ENCODE results near the gene XRCC1.
"Not testable (repeated sequence)": the region's sequence is repeated elsewhere in the genome, so short reads cannot be mapped to it uniquely, and the experiment has no call there.

XRCC1 gene

DNA sequence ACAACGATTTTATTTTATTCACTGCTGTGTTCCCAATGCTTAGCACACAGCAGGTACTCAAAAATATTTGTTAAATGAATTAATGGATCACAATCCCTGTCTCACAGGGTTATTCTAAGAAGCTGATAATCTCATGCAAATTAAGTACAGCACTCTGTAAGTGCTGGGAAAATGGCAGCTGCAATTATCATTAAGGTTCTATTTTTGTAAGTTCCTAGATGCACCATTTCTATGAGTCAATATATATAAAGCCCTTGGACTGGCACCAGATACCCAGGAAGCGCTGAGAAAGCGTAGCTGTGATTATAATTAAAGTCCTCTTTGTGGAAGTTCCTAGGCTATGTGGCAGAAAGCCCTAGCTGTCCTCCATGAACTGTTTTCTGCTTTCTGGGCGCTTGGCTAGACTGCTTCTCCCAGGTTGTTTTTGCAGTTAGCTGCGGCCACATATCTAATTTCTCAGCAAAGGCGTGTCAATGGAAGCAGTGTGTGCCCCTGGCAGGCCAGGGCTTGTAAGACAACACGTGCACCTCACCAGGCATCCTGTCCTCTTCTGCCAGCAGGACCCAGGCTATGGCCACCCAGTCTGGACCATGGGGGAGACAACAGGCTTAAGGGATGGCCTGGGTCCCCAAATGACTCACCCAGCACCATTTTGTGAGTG, 31.4 kb upstream of the XRCC1 start:
- TF ChIP-seq SPI1 (IDR thresholded peaks at IDR 0.05; ENCODE audit: borderline replicate concordance, low read depth) (no peak), GABPA (IDR thresholded peaks at IDR 0.05; ENCODE audit: low read depth) (no peak), POLR2AphosphoS5 (IDR thresholded peaks at IDR 0.05; ENCODE audit: low read depth) (no peak)
- TF ChIP-seq, protein P1, sequence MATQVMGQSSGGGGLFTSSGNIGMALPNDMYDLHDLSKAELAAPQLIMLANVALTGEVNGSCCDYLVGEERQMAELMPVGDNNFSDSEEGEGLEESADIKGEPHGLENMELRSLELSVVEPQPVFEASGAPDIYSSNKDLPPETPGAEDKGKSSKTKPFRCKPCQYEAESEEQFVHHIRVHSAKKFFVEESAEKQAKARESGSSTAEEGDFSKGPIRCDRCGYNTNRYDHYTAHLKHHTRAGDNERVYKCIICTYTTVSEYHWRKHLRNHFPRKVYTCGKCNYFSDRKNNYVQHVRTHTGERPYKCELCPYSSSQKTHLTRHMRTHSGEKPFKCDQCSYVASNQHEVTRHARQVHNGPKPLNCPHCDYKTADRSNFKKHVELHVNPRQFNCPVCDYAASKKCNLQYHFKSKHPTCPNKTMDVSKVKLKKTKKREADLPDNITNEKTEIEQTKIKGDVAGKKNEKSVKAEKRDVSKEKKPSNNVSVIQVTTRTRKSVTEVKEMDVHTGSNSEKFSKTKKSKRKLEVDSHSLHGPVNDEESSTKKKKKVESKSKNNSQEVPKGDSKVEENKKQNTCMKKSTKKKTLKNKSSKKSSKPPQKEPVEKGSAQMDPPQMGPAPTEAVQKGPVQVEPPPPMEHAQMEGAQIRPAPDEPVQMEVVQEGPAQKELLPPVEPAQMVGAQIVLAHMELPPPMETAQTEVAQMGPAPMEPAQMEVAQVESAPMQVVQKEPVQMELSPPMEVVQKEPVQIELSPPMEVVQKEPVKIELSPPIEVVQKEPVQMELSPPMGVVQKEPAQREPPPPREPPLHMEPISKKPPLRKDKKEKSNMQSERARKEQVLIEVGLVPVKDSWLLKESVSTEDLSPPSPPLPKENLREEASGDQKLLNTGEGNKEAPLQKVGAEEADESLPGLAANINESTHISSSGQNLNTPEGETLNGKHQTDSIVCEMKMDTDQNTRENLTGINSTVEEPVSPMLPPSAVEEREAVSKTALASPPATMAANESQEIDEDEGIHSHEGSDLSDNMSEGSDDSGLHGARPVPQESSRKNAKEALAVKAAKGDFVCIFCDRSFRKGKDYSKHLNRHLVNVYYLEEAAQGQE (IDR thresholded peaks at IDR 0.05; ENCODE audit: insufficient replicate concordance, low read depth) = no peak
- TF ChIP-seq, protein P2, sequence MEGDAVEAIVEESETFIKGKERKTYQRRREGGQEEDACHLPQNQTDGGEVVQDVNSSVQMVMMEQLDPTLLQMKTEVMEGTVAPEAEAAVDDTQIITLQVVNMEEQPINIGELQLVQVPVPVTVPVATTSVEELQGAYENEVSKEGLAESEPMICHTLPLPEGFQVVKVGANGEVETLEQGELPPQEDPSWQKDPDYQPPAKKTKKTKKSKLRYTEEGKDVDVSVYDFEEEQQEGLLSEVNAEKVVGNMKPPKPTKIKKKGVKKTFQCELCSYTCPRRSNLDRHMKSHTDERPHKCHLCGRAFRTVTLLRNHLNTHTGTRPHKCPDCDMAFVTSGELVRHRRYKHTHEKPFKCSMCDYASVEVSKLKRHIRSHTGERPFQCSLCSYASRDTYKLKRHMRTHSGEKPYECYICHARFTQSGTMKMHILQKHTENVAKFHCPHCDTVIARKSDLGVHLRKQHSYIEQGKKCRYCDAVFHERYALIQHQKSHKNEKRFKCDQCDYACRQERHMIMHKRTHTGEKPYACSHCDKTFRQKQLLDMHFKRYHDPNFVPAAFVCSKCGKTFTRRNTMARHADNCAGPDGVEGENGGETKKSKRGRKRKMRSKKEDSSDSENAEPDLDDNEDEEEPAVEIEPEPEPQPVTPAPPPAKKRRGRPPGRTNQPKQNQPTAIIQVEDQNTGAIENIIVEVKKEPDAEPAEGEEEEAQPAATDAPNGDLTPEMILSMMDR (IDR thresholded peaks at IDR 0.05; ENCODE audit: insufficient read depth, low read length) = no peak
- DNase-seq (ENCODE audit: low read depth in 1 of 2, low spot score in 1 of 2) = no peak
- Histone ChIP-seq H3K4me3 (replicated peaks; ENCODE audit: insufficient read depth, low read length) (no peak overlapping the region), H3K27me3 (ENCODE audit: insufficient read depth, poor library complexity, severe bottlenecking) (no peaks in the 10 kb centered on the region), H3K27ac (replicated peaks) (no peak overlapping the region)

DNA sequence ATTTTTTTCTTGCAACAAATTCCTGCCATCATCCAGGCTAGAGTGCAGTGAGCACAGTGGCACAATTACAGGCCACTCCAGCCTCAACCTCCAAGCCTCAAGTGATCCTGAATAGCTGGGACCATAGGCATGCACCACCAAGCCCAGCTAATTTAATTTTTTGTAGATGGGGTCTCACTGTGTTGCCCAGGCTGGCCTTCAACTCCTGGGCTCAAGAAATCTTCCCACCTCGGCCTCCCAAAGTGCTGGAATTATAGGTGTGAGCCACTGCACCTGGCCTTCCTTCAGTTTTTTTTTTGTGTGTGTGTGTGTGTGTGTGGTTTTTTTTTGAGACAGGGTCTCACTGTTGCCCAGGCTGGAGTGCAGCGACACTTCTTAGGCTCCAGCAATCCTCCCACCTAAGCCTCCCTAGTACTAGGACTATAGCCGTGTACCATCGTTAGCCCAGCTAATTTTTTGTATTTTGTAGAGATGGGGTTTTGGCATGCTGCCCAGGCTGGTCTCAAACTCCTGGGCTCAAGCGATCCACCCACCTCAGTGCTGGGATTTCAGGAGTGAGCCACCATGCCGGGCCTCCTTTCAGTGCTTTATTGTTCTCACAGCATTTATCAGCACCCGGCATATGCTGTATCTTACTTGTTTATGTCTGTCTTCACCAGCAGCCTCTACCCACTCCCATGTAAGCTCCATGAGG, 30.7 kb upstream of the XRCC1 start:
- H3K27me3 ChIP-seq (ENCODE audit: insufficient read depth, poor library complexity, severe bottlenecking) = no peaks in the 10 kb centered on the region
- H3K4me3 ChIP-seq (replicated peaks; ENCODE audit: insufficient read depth, low read length) = no peak overlapping the region
- no peak for TF ChIP-seq POLR2AphosphoS5 (IDR thresholded peaks at IDR 0.05; ENCODE audit: low read depth)
- TF ChIP-seq, protein P1 (IDR thresholded peaks at IDR 0.05; ENCODE audit: insufficient replicate concordance, low read depth) = no peak
- TF ChIP-seq, protein P2 (IDR thresholded peaks at IDR 0.05; ENCODE audit: insufficient read depth, low read length) = no peak
- no peak for TF ChIP-seq GABPA (IDR thresholded peaks at IDR 0.05; ENCODE audit: low read depth)
- no peak for TF ChIP-seq SPI1 (IDR thresholded peaks at IDR 0.05; ENCODE audit: borderline replicate concordance, low read depth)
- no peak overlapping the region for H3K27ac ChIP-seq (replicated peaks)
- DNase-seq (ENCODE audit: low read depth in 1 of 2, low spot score in 1 of 2) = no peak

DNA sequence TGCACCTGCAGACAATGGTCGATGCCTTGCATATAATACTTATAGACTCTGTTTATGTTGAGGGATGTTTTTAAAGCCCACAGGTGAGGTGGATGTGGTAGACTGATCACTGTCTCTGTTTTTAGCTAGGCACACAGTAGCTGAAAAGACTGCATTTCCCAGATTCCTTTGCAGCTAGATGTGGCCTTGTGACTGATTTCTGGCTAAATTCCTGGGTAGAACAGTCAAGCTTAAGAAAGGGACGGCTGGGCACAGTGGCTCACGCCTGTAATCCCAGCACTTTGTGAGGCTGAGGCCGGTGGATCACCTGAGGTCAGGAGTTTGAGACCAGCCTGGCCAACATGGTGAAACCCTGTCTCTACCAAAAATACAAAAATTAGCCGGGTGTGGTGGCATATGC, 25.0 kb upstream of the XRCC1 start:
- H3K27me3 ChIP-seq (ENCODE audit: insufficient read depth, poor library complexity, severe bottlenecking); DNase-seq (ENCODE audit: low read depth in 1 of 2, low spot score in 1 of 2); H3K27ac ChIP-seq (replicated peaks); H3K4me3 ChIP-seq (replicated peaks; ENCODE audit: insufficient read depth, low read length): not testable (repeated sequence)

DNA sequence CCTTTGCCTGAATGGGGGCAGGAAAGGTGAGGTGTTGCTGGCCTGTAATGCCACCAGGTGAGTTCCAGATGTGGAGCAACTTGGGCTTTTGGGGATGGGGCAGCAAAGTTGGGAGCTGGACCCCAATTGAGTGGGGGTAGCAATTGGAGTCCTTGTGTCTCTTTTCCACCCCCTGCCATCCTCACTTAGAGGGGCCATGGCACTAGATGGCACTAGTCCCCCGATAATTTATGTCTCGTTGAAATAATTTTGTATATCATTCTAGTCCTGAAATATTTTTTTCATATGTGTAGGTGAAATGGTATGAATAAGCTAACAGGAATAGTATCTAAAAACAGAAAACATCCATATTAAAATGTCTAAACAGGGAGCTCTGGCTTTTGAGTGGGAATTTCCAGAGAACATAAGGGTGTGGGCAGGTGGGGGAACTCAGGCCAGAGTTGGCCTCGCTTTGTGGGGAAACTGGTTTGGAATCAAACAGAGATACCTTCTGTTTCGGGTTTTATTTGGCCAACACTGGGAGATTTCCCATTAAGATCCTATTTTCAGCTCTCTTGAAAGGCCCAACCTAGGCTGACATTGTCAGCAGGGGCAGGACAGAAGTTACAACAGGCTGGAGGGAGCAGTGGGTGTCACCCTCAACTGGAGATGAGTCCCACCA, 24.4 kb upstream of the XRCC1 start:
- H3K27ac ChIP-seq (replicated peaks) = no peak overlapping the region
- H3K27me3 ChIP-seq (ENCODE audit: insufficient read depth, poor library complexity, severe bottlenecking) = no peaks in the 10 kb centered on the region
- H3K4me3 ChIP-seq (replicated peaks; ENCODE audit: insufficient read depth, low read length) = no peak overlapping the region
- TF ChIP-seq GABPA (IDR thresholded peaks at IDR 0.05; ENCODE audit: low read depth) = no peak
- TF ChIP-seq, protein P1 (IDR thresholded peaks at IDR 0.05; ENCODE audit: insufficient replicate concordance, low read depth) = no peak
- TF ChIP-seq, protein P2 (IDR thresholded peaks at IDR 0.05; ENCODE audit: insufficient read depth, low read length) = no peak
- TF ChIP-seq POLR2AphosphoS5 (IDR thresholded peaks at IDR 0.05; ENCODE audit: low read depth) = no peak
- no peak for TF ChIP-seq SPI1 (IDR thresholded peaks at IDR 0.05; ENCODE audit: borderline replicate concordance, low read depth)
- no peak for DNase-seq (ENCODE audit: low read depth in 1 of 2, low spot score in 1 of 2)

Measured in HL-60 (cell line).